Left lung (tissue), 10 donors: Measurements from ENCODE around the gene MOSMO. TPM values are rescaled to one million over a fixed set of nuclear protein-coding genes. Genes with fewer than 3 reads are reported as not detected.

Experiments
- ATAC-seq: fragments of 200-7000 bp; cut with Tn5 transposase; one replicate; pipeline ENCODE4 v1.9.1; 2020; ENCODE audit warnings: moderate library complexity
- DNase-seq, 4 donors: peaks; one replicate each; pipeline ENCODE4 v3.0.0-alpha.2; 2013 to 2020
- H3K27ac ChIP-seq, 2 donors: fragments of 200-600 bp; sonication (generic) in 1 of 2; one replicate each; pipeline versions ENCODE4 v1.5.0 to v1.8.0; 2020 to 2021
- H3K27me3 ChIP-seq, 2 donors: fragments of 200-600 bp; sonication (generic) in 1 of 2; one replicate each; pipeline versions ENCODE4 v1.5.0 to v1.8.0; 2020 to 2021
- H3K36me3 ChIP-seq, 2 donors: fragments of 200-600 bp; sonication (generic) in 1 of 2; one replicate each; pipeline versions ENCODE4 v1.5.0 to v1.8.0; 2020 to 2021
- H3K4me1 ChIP-seq, 2 donors: fragments of 200-600 bp; one replicate each; pipeline ENCODE4 v1.8.0; 2021
- H3K4me3 ChIP-seq, 2 donors: fragments of 200-600 bp; sonication (generic) in 1 of 2; one replicate each; pipeline versions ENCODE4 v1.5.0 to v1.8.0; 2020 to 2021; ENCODE audit warnings: mild to moderate bottlenecking in 1 of 2
- H3K9me3 ChIP-seq, 2 donors: fragments of 200-600 bp; sonication (generic) in 1 of 2; one replicate each; pipeline versions ENCODE4 v1.5.0 to v1.8.0; 2020 to 2021
- CTCF ChIP-seq, 2 donors: fragments of 200-600 bp; sonication (generic) in 1 of 2; IDR thresholded peaks; one replicate each; pipeline versions ENCODE4 v1.5.0 to v1.8.0; 2021; ENCODE audit warnings: antibody characterized with exemption in 2 of 2
- intact Hi-C, 2 donors: fragments of 100-400 bp; cut with DNase I; formaldehyde crosslinking; loops; one replicate each; pipeline versions ENCODE4 v1.11.2 to v1.14.2; 2022
- polyA plus RNA-seq, 6 donors: library from polyadenylated mRNA; unstranded; fragments of 120-200 nt; gene quantifications; one replicate each; pipeline ENCODE4 v1.2.1, GENCODE V29; 2013; ENCODE audit not compliant: insufficient read length in 6 of 6
- total RNA-seq, 2 donors: library from RNA; stranded (reverse); fragmentation: NEBNext Ultra II Directional; extraction: Animal tissue kit (Norgen Biotek cat#: 25700); gene quantifications; one replicate each; pipeline ENCODE4 v1.2.1, GENCODE V29; 2021
- donor health status: DM: no; HTN: yes; CAD: no.
- donor health status: DM: no; HTN: no; CAD: no.

The MOSMO gene
- total and polyA plus RNA-seq, 8 donors: 11.7 to 31.0 (median 26.9) TPM

- H3K4me3 ChIP-seq: no peak overlapping the region
- no peaks in the 10 kb centered on the region for H3K9me3 ChIP-seq
- ATAC-seq (no peak), DNase-seq (no peak)
- H3K27me3 ChIP-seq: no peaks in the 10 kb centered on the region
- H3K36me3 ChIP-seq: peaks cover 0 to 6% of the 10 kb centered on the region in 2 donors
- no peaks in the 10 kb centered on the region for H3K4me1 ChIP-seq
- intact Hi-C loops: loop anchor here in 1 of 2 donors (5.0 kb wide), 1 partner anchor 73 kb away; the partner anchor contains the start of gene PDZD9
- H3K27ac ChIP-seq: no peak overlapping the region
- TF ChIP-seq CTCF (IDR thresholded peaks at IDR 0.05): no peak
These were observed 67.3 kb downstream of the MOSMO start for GRCh38 chr16:22075043-22075757.

- Histone ChIP-seq H3K27ac (no peak overlapping the region), H3K4me1 (no peaks in the 10 kb centered on the region), H3K4me3 (no peak overlapping the region), H3K36me3 (peaks cover 0 to 6% of the 10 kb centered on the region in 2 donors), H3K27me3 (no peaks in the 10 kb centered on the region), H3K9me3 (no peaks in the 10 kb centered on the region)
- DNase-seq (no peak), ATAC-seq (no peak)
- no peak for TF ChIP-seq CTCF (IDR thresholded peaks at IDR 0.05)
- intact Hi-C loops: loop anchor here in 1 of 2 donors (5.0 kb wide), 1 partner anchor 73 kb away; the partner anchor contains the start of gene PDZD9
These were observed 67.9 kb downstream of the MOSMO start for GRCh38 chr16:22075776-22076175.

- Histone ChIP-seq H3K27me3 (no peaks in the 10 kb centered on the region), H3K4me3 (no peak overlapping the region), H3K27ac (no peak overlapping the region), H3K4me1 (no peaks in the 10 kb centered on the region), H3K36me3 (peaks cover 0 to 6% of the 10 kb centered on the region in 2 donors), H3K9me3 (no peaks in the 10 kb centered on the region)
- DNase-seq: peak in 3 of 4 donors; percentile 43 to 67 (median 44)
- ATAC-seq: peak; percentile 89
- intact Hi-C loops: loop anchor here in 1 of 2 donors (5.0 kb wide), 1 partner anchor 76 kb away; the partner anchor contains the start of gene PDZD9
- peak; percentile 64 to 77 for TF ChIP-seq CTCF (IDR thresholded peaks at IDR 0.05)
These were observed 69.9 kb downstream of the MOSMO start for GRCh38 chr16:22077700-22078313.

- DNase-seq: no peak
- no peaks in the 10 kb centered on the region for H3K9me3 ChIP-seq
- peaks cover 0 to 6% of the 10 kb centered on the region in 2 donors for H3K36me3 ChIP-seq
- no peak overlapping the region for H3K4me3 ChIP-seq
- no peaks in the 10 kb centered on the region for H3K27me3 ChIP-seq
- ATAC-seq: no peak
- H3K4me1 ChIP-seq: no peaks in the 10 kb centered on the region
- H3K27ac ChIP-seq: no peak overlapping the region
- intact Hi-C loops: loop anchor here in 1 of 2 donors (5.0 kb wide), 1 partner anchor 76 kb away; the partner anchor contains the start of gene PDZD9
- no peak for TF ChIP-seq CTCF (IDR thresholded peaks at IDR 0.05)
These were observed 70.7 kb downstream of the MOSMO start for GRCh38 chr16:22078656-22079055.

GRCh38 chr16:22081050-22081449, 73.1 kb downstream of the MOSMO start:
- H3K36me3 ChIP-seq: peaks cover 0 to 8% of the 10 kb centered on the region in 2 donors
- H3K27ac ChIP-seq: no peak overlapping the region
- no peaks in the 10 kb centered on the region for H3K4me1 ChIP-seq
- H3K27me3 ChIP-seq: no peaks in the 10 kb centered on the region
- H3K4me3 ChIP-seq: no peak overlapping the region
- intact Hi-C loops: no loop called here
- H3K9me3 ChIP-seq: no peaks in the 10 kb centered on the region
- ATAC-seq (no peak), DNase-seq (no peak)
- TF ChIP-seq CTCF (IDR thresholded peaks at IDR 0.05): no peak
